ENCODE data around the gene EML6. TPM values are rescaled to one million over a fixed set of nuclear protein-coding genes. Genes with fewer than 3 reads are reported as not detected.

The EML6 gene
- total RNA-seq, 1 donor from 2014 or later = 0.90 TPM

- peaks cover 7% of the 10 kb centered on the region for H3K27me3 Mint-ChIP-seq (ENCODE audit: unreplicated experiment)
- DNase-seq (ENCODE audit: low spot score) = no peak
- H3K27ac Mint-ChIP-seq (ENCODE audit: unreplicated experiment) = no peak overlapping the region
- H3K4me3 Mint-ChIP-seq (ENCODE audit: unreplicated experiment) = no peak overlapping the region
- H3K9me3 Mint-ChIP-seq (ENCODE audit: unreplicated experiment) = no peaks in the 10 kb centered on the region
- no peaks in the 10 kb centered on the region for H3K36me3 Mint-ChIP-seq (ENCODE audit: low read depth, unreplicated experiment)
- H3K4me1 Mint-ChIP-seq (ENCODE audit: unreplicated experiment) = peaks cover 2% of the 10 kb centered on the region
- TF ChIP-seq, protein P1, sequence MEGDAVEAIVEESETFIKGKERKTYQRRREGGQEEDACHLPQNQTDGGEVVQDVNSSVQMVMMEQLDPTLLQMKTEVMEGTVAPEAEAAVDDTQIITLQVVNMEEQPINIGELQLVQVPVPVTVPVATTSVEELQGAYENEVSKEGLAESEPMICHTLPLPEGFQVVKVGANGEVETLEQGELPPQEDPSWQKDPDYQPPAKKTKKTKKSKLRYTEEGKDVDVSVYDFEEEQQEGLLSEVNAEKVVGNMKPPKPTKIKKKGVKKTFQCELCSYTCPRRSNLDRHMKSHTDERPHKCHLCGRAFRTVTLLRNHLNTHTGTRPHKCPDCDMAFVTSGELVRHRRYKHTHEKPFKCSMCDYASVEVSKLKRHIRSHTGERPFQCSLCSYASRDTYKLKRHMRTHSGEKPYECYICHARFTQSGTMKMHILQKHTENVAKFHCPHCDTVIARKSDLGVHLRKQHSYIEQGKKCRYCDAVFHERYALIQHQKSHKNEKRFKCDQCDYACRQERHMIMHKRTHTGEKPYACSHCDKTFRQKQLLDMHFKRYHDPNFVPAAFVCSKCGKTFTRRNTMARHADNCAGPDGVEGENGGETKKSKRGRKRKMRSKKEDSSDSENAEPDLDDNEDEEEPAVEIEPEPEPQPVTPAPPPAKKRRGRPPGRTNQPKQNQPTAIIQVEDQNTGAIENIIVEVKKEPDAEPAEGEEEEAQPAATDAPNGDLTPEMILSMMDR (IDR thresholded peaks at IDR 0.05; ENCODE audit: unreplicated experiment) = no peak
These were observed 16.9 kb downstream of the EML6 start for GRCh38 chr2:54740333-54740732.

DNA sequence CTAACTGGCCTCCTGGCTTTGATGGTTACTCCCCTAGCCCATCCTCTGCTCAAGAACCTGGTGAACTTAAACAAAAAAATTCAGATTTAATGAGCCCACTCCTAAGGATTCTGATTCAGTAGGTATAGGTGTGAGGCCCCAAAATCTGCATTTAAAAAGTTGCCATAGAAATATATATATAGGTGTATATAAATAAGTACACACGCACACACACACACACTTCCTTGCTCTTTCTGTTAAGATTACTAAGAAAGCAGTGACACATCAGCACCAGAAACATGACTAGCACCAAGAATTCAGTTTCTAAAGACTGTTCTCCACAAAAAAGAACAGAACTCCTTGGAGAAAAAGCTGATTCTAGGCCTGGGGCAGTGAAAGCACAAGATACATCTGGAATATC is 17.8 kb downstream of the EML6 start:
- Mint-ChIP-seq H3K27me3 (ENCODE audit: unreplicated experiment) (peaks cover 7% of the 10 kb centered on the region), H3K4me3 (ENCODE audit: unreplicated experiment) (no peak overlapping the region), H3K4me1 (ENCODE audit: unreplicated experiment) (peaks cover 2% of the 10 kb centered on the region), H3K36me3 (ENCODE audit: low read depth, unreplicated experiment) (no peaks in the 10 kb centered on the region), H3K9me3 (ENCODE audit: unreplicated experiment) (no peaks in the 10 kb centered on the region), H3K27ac (ENCODE audit: unreplicated experiment) (no peak overlapping the region)
- DNase-seq (ENCODE audit: low spot score) = no peak
- TF ChIP-seq, protein P1 (IDR thresholded peaks at IDR 0.05; ENCODE audit: unreplicated experiment) = no peak

GRCh38 chr2:54750040-54750439 is 26.6 kb downstream of the EML6 start:
- H3K4me3 Mint-ChIP-seq (ENCODE audit: unreplicated experiment) = no peak overlapping the region
- no peaks in the 10 kb centered on the region for H3K9me3 Mint-ChIP-seq (ENCODE audit: unreplicated experiment)
- DNase-seq (ENCODE audit: low spot score) = no peak
- no peaks in the 10 kb centered on the region for H3K36me3 Mint-ChIP-seq (ENCODE audit: low read depth, unreplicated experiment)
- no peak overlapping the region for H3K27ac Mint-ChIP-seq (ENCODE audit: unreplicated experiment)
- H3K4me1 Mint-ChIP-seq (ENCODE audit: unreplicated experiment) = no peaks in the 10 kb centered on the region
- TF ChIP-seq, protein P1 (IDR thresholded peaks at IDR 0.05; ENCODE audit: unreplicated experiment) = no peak
- no peaks in the 10 kb centered on the region for H3K27me3 Mint-ChIP-seq (ENCODE audit: unreplicated experiment)

GRCh38 chr2:54752439-54752838 is 29.0 kb downstream of the EML6 start:
- H3K36me3 Mint-ChIP-seq (ENCODE audit: low read depth, unreplicated experiment) = no peaks in the 10 kb centered on the region
- H3K27me3 Mint-ChIP-seq (ENCODE audit: unreplicated experiment) = no peaks in the 10 kb centered on the region
- no peak overlapping the region for H3K27ac Mint-ChIP-seq (ENCODE audit: unreplicated experiment)
- H3K9me3 Mint-ChIP-seq (ENCODE audit: unreplicated experiment) = no peaks in the 10 kb centered on the region
- no peak for DNase-seq (ENCODE audit: low spot score)
- H3K4me3 Mint-ChIP-seq (ENCODE audit: unreplicated experiment) = no peak overlapping the region
- TF ChIP-seq, protein P1 (IDR thresholded peaks at IDR 0.05; ENCODE audit: unreplicated experiment) = no peak
- H3K4me1 Mint-ChIP-seq (ENCODE audit: unreplicated experiment) = peaks cover 5% of the 10 kb centered on the region

DNA sequence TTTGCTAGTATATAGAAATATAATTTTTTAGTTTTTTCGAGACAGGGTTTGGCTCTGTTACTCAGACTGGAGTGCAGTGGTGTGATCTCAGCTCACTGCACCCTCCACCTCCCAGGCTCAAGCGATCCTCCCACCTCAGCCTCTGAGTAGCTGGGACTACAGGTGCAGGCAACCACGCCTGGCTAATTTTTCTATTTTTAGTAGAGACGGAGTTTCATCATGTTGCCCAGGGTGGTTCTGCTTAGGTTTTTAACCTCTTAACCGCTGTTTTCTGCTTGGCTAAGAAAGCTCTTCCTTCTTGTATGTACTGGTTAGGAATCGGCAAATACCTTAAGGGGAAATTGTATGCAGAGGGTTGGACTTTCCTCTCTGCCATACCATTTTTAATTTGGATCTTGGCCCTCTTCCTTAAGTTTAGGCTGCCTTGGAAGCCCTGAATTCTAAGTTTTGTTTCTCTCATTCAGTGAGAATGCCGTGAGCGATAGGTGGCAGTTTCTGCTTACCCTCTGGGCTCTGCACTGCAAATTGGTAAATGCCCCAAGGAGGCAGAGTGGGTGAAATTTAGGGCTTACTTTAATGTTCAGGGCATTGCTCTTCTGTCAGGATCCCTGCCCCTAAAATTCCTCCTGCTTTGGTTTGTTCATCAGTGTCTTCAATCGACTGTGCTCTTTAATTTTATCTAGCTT is 32.3 kb downstream of the EML6 start:
- no peak for DNase-seq (ENCODE audit: low spot score)
- no peaks in the 10 kb centered on the region for H3K9me3 Mint-ChIP-seq (ENCODE audit: unreplicated experiment)
- H3K27ac Mint-ChIP-seq (ENCODE audit: unreplicated experiment) = no peak overlapping the region
- H3K4me1 Mint-ChIP-seq (ENCODE audit: unreplicated experiment) = peaks cover 16% of the 10 kb centered on the region
- H3K4me3 Mint-ChIP-seq (ENCODE audit: unreplicated experiment) = no peak overlapping the region
- H3K27me3 Mint-ChIP-seq (ENCODE audit: unreplicated experiment) = no peaks in the 10 kb centered on the region
- TF ChIP-seq, protein P1 (IDR thresholded peaks at IDR 0.05; ENCODE audit: unreplicated experiment) = no peak
- no peaks in the 10 kb centered on the region for H3K36me3 Mint-ChIP-seq (ENCODE audit: low read depth, unreplicated experiment)
